GM23338 (cell line): ENCODE results near the gene NFIA. TPM values are rescaled to one million over a fixed set of nuclear protein-coding genes. Genes with fewer than 3 reads are reported as not detected.

Source experiments
- ATAC-seq: fragments of 200-7000 bp; cut with Tn5 transposase; 3 replicates; pipeline ENCODE4 v1.9.1; 2020
- DNase-seq: peaks from one replicate; pipeline ENCODE4 v3.0.0-alpha.2; 2015; ENCODE audit warnings: low spot score
- H2AFZ ChIP-seq: fragments of 200-600 bp; sonication (generic); 2 replicates; pipeline ENCODE4 v1.8.0; 2016; ENCODE audit warnings: antibody characterized with exemption, mild to moderate bottlenecking, moderate library complexity
- H3F3A ChIP-seq: fragments of 200-600 bp; sonication (generic); replicated peaks from 2 replicates; pipeline ENCODE4 v1.8.0; 2017; ENCODE audit warnings: antibody characterized with exemption, mixed run types, low read depth
- H3K27ac ChIP-seq: fragments of 200-600 bp; sonication (generic); 2 replicates; pipeline ENCODE4 v1.6.1; 2016; ENCODE audit warnings: low read depth
- H3K27me3 ChIP-seq: fragments of 200-600 bp; sonication (generic); 2 replicates; pipeline ENCODE4 v1.8.0; 2016; ENCODE audit warnings: mild to moderate bottlenecking, mixed run types, moderate library complexity; ENCODE audit not compliant: insufficient read depth
- H3K36me3 ChIP-seq: fragments of 200-600 bp; sonication (generic); 2 replicates; pipeline ENCODE4 v1.8.0; 2016; ENCODE audit warnings: mild to moderate bottlenecking; ENCODE audit not compliant: insufficient read depth
- H3K4me1 ChIP-seq: fragments of 200-600 bp; sonication (generic); 2 replicates; pipeline ENCODE4 v1.8.0; 2016; ENCODE audit warnings: mild to moderate bottlenecking, moderate library complexity; ENCODE audit not compliant: insufficient read depth
- H3K4me2 ChIP-seq: fragments of 200-600 bp; sonication (generic); 2 replicates; pipeline ENCODE4 v1.7.1; 2017; ENCODE audit warnings: mixed run types
- H3K4me3 ChIP-seq: fragments of 200-600 bp; sonication (generic); 2 replicates; pipeline ENCODE4 v1.6.1; 2016; ENCODE audit warnings: mixed run types
- H3K79me2 ChIP-seq: fragments of 200-600 bp; sonication (generic); replicated peaks from 2 replicates; pipeline ENCODE4 v1.8.0; 2017; ENCODE audit warnings: mild to moderate bottlenecking; ENCODE audit not compliant: insufficient read depth
- H3K9me2 ChIP-seq: fragments of 200-600 bp; sonication (generic); 2 replicates; pipeline ENCODE4 v1.8.0; 2017; ENCODE audit not compliant: insufficient read depth
- H4K20me1 ChIP-seq: fragments of 200-600 bp; sonication (generic); replicated peaks from 2 replicates; pipeline ENCODE4 v1.8.0; 2017; ENCODE audit warnings: mild to moderate bottlenecking; ENCODE audit not compliant: insufficient read depth
- H3K27ac Mint-ChIP-seq: 2 replicates; pipeline ENCODE4 v1.8.0; 2020; ENCODE audit warnings: inconsistent platforms, mild to moderate bottlenecking, moderate library complexity, mixed read lengths
- H3K27me3 Mint-ChIP-seq: 3 replicates; pipeline ENCODE4 v1.8.0; 2022; ENCODE audit warnings: low read depth, mild to moderate bottlenecking, moderate library complexity, mixed read lengths, inconsistent platforms; ENCODE audit not compliant: insufficient read depth, poor library complexity
- H3K36me3 Mint-ChIP-seq: 3 replicates; pipeline ENCODE4 v1.8.0; 2021; ENCODE audit warnings: low read depth, mild to moderate bottlenecking, inconsistent platforms, moderate library complexity, mixed read lengths
- H3K4me1 Mint-ChIP-seq: 3 replicates; pipeline ENCODE4 v1.8.0; 2020; ENCODE audit warnings: mild to moderate bottlenecking, inconsistent platforms, mixed read lengths
- H3K4me3 Mint-ChIP-seq: 3 replicates; pipeline ENCODE4 v1.8.0; 2021; ENCODE audit warnings: moderate library complexity, mild to moderate bottlenecking, inconsistent platforms, mixed read lengths
- H3K9me3 Mint-ChIP-seq: 3 replicates; pipeline ENCODE4 v1.8.0; 2020; ENCODE audit warnings: moderate library complexity, mild to moderate bottlenecking, inconsistent platforms, mixed read lengths
- CREB1 ChIP-seq: fragments of 250-450 bp; sonication (Bioruptor Pico); IDR thresholded peaks from 2 replicates; pipeline ENCODE4 v1.5.0; 2020; ENCODE audit warnings: low read depth, mild to moderate bottlenecking, moderate library complexity
- EZH2 ChIP-seq: fragments of 200-600 bp; sonication (generic); IDR thresholded peaks from one replicate; pipeline ENCODE4 v1.8.0; 2017; ENCODE audit warnings: antibody characterized with exemption, mild to moderate bottlenecking, low read depth; ENCODE audit not compliant: unreplicated experiment
- EZH2phosphoT487 ChIP-seq: fragments of 200-600 bp; sonication (generic); IDR thresholded peaks from one replicate; pipeline ENCODE4 v1.8.1; 2018; ENCODE audit warnings: antibody characterized with exemption; ENCODE audit not compliant: unreplicated experiment
- JUNB ChIP-seq: IDR thresholded peaks from one replicate; pipeline ENCODE4 v1.6.1; 2016; ENCODE audit warnings: antibody characterized with exemption; ENCODE audit not compliant: unreplicated experiment
- NANOG ChIP-seq: IDR thresholded peaks from 2 replicates; pipeline ENCODE4 v1.6.1; 2016; ENCODE audit warnings: antibody characterized with exemption, borderline replicate concordance
- POLR2AphosphoS5 ChIP-seq: IDR thresholded peaks from 2 replicates; pipeline ENCODE4 v1.6.1; 2016; ENCODE audit warnings: antibody characterized with exemption, low read depth
- STAT1 ChIP-seq: IDR thresholded peaks from one replicate; pipeline ENCODE4 v1.6.1; 2016; ENCODE audit warnings: antibody characterized with exemption; ENCODE audit not compliant: unreplicated experiment
- ZNF114 ChIP-seq: fragments of 250-450 bp; sonication (Bioruptor Pico); IDR thresholded peaks from 2 replicates; pipeline ENCODE4 v1.5.0; 2020; ENCODE audit warnings: mild to moderate bottlenecking, moderate library complexity
- polyA plus RNA-seq: library from polyadenylated mRNA; unstranded; fragments of >200 nt; fragmentation: Nextera tagmentation; extraction: Ambion mirVana; gene quantifications from 2 replicates; pipeline ENCODE4 v1.2.1, GENCODE V29; 2016
- total RNA-seq: library from RNA; depleted of rRNA; stranded (reverse); fragments of >200 nt; shearing (Covaris generic); gene quantifications from 2 replicates; pipeline ENCODE4 v1.2.3, GENCODE V29; 2014
- TF ChIP-seq, protein P1 (sequence below): IDR thresholded peaks from one replicate; pipeline ENCODE4 v1.6.1; 2018; ENCODE audit warnings: antibody characterized with exemption; ENCODE audit not compliant: unreplicated experiment

NFIA gene
- total and polyA plus RNA-seq, 2 experiments from 2014 or later: 0.97 to 2.3 TPM

DNA sequence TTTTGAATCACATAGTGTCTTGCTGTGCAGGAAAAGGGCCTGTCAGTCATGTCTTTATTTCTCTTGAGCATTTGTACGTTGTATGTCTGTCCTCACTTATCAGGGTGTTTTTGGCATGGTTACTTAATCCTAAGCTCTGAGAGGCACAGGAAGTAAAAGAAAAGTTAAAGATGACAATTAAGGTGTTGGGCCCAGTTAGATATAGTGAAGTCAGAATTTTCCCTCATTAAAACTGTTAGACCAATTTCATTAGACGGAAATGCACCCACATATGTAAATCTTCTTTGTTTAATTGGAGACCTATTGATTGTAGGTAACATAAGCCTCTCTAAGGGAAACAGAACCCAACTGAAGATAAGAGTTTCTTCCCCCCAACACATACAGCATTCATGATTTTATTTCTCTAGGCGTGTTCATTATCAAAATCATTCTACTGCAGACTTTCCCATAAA is 21.9 kb downstream of the NFIA start:
- no peaks in the 10 kb centered on the region; the same call in 2 of the 3 replicates for H3K4me1 Mint-ChIP-seq

DNA sequence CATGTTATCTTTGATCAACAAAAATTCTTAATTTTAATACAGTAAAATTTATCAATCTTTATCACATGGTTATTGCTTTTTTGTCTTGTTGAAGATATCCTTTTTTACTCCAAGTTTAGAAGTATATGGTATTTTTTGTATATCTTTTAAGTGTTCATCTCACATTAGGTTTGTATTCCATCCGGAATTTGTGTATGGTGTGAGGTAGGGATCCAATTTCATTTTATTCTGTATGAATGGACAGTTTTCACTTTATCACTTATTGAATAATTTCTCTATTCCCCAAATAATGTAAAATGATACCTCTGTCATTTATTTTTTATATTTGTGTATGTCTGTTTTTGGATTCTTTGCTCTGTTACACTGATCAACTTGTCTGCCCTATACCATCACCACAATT is 25.3 kb downstream of the NFIA start:
- peaks cover 24% of the 10 kb centered on the region for H3K4me1 Mint-ChIP-seq
- no peak overlapping the region for H3K4me3 Mint-ChIP-seq
- H3K27ac Mint-ChIP-seq: no peak overlapping the region
- no peaks in the 10 kb centered on the region for H3K9me2 ChIP-seq
- H3K4me3 ChIP-seq: no peak overlapping the region
- H3K4me2 ChIP-seq: no peak overlapping the region
- peaks cover 3% of the 10 kb centered on the region; the same call in 2 of the 3 replicates for H3K36me3 Mint-ChIP-seq
- H3K27me3 ChIP-seq: no peaks in the 10 kb centered on the region
- no peaks in the 10 kb centered on the region for H3F3A ChIP-seq
- H4K20me1 ChIP-seq: no peaks in the 10 kb centered on the region
- no peaks in the 10 kb centered on the region for H3K79me2 ChIP-seq
- no peak for TF ChIP-seq POLR2AphosphoS5
- no peak for TF ChIP-seq EZH2
- TF ChIP-seq STAT1: no peak
- TF ChIP-seq NANOG: no peak
- ATAC-seq: no peak
- H3K36me3 ChIP-seq: no peaks in the 10 kb centered on the region
- H3K9me3 Mint-ChIP-seq: peaks cover 6% of the 10 kb centered on the region; the same call in 2 of the 3 replicates
- peaks cover 23% of the 10 kb centered on the region for H3K4me1 ChIP-seq
- DNase-seq: no peak
- H2AFZ ChIP-seq: no peak overlapping the region
- H3K27ac ChIP-seq: no peak overlapping the region
- H3K27me3 Mint-ChIP-seq: no peaks in the 10 kb centered on the region

More for the DNA sequence above, 21.9 kb downstream of the NFIA start:
- Histone ChIP-seq H3K4me1 (no peaks in the 10 kb centered on the region), H3K4me3 (no peak overlapping the region), H3K36me3 (no peaks in the 10 kb centered on the region), H4K20me1 (no peaks in the 10 kb centered on the region), H3K9me2 (no peaks in the 10 kb centered on the region), H2AFZ (no peak overlapping the region), H3K27me3 (no peaks in the 10 kb centered on the region), H3K4me2 (no peak overlapping the region), H3K79me2 (no peaks in the 10 kb centered on the region), H3K27ac (no peak overlapping the region), H3F3A (no peaks in the 10 kb centered on the region)
- TF ChIP-seq CREB1 (CRISPR knock-in tag) (no peak), NANOG (no peak)
- no peak for ATAC-seq
- Mint-ChIP-seq H3K36me3 (peaks cover 3% of the 10 kb centered on the region; the same call in 2 of the 3 replicates), H3K27me3 (no peaks in the 10 kb centered on the region), H3K9me3 (peaks cover 6% of the 10 kb centered on the region; the same call in 2 of the 3 replicates), H3K4me3 (no peak overlapping the region), H3K27ac (no peak overlapping the region)
- no peak for DNase-seq

DNA sequence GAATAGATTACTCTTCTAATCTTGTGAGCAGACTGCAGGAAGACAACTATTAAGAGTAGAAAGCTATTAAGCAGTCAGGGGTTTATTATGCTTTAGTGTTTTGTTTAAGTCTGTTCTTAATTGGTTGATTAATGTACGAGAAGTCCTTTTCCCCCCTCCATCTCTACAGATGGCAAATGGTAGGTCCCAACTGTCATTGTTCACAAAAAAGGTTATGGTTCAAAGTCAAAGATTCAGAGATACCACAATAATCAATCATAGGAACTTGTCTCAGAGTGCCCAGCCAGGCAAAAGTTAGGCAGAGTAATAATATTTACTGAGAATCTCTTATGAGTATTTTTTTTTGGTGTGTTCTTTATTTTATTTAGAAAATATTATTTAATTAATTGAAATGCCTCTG is 26.8 kb downstream of the NFIA start:
- no peaks in the 10 kb centered on the region for H3F3A ChIP-seq
- H3K27me3 Mint-ChIP-seq: peaks cover 2% of the 10 kb centered on the region
- no peaks in the 10 kb centered on the region for H3K36me3 ChIP-seq
- peaks cover 6% of the 10 kb centered on the region; the same call in 2 of the 3 replicates for H3K9me3 Mint-ChIP-seq
- no peak overlapping the region for H3K4me3 ChIP-seq
- DNase-seq (no peak), ATAC-seq (no peak)
- no peak overlapping the region for H2AFZ ChIP-seq
- H3K36me3 Mint-ChIP-seq: peaks cover 3% of the 10 kb centered on the region; the same call in 2 of the 3 replicates
- no peaks in the 10 kb centered on the region for H3K79me2 ChIP-seq
- H3K9me2 ChIP-seq: no peaks in the 10 kb centered on the region
- peaks cover 26% of the 10 kb centered on the region for H3K4me1 Mint-ChIP-seq
- no peak overlapping the region for H3K27ac Mint-ChIP-seq
- no peak overlapping the region for H3K4me3 Mint-ChIP-seq
- no peak overlapping the region for H3K27ac ChIP-seq
- peaks cover 23% of the 10 kb centered on the region for H3K4me1 ChIP-seq
- H3K4me2 ChIP-seq: no peak overlapping the region
- H3K27me3 ChIP-seq: no peaks in the 10 kb centered on the region
- no peaks in the 10 kb centered on the region for H4K20me1 ChIP-seq
- TF ChIP-seq JUNB: no peak
- TF ChIP-seq NANOG: no peak
- TF ChIP-seq EZH2phosphoT487: no peak
- TF ChIP-seq, protein P1, sequence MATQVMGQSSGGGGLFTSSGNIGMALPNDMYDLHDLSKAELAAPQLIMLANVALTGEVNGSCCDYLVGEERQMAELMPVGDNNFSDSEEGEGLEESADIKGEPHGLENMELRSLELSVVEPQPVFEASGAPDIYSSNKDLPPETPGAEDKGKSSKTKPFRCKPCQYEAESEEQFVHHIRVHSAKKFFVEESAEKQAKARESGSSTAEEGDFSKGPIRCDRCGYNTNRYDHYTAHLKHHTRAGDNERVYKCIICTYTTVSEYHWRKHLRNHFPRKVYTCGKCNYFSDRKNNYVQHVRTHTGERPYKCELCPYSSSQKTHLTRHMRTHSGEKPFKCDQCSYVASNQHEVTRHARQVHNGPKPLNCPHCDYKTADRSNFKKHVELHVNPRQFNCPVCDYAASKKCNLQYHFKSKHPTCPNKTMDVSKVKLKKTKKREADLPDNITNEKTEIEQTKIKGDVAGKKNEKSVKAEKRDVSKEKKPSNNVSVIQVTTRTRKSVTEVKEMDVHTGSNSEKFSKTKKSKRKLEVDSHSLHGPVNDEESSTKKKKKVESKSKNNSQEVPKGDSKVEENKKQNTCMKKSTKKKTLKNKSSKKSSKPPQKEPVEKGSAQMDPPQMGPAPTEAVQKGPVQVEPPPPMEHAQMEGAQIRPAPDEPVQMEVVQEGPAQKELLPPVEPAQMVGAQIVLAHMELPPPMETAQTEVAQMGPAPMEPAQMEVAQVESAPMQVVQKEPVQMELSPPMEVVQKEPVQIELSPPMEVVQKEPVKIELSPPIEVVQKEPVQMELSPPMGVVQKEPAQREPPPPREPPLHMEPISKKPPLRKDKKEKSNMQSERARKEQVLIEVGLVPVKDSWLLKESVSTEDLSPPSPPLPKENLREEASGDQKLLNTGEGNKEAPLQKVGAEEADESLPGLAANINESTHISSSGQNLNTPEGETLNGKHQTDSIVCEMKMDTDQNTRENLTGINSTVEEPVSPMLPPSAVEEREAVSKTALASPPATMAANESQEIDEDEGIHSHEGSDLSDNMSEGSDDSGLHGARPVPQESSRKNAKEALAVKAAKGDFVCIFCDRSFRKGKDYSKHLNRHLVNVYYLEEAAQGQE: no peak
- no peak for TF ChIP-seq ZNF114 (CRISPR knock-in tag)
